Ishikawa (cell line): ENCODE measurements around the gene ACSL6.

Experiments used
- CEBPB ChIP-seq: IDR thresholded peaks from 2 replicates; pipeline ENCODE4 v1.6.1; 2012
- CREB1 ChIP-seq: IDR thresholded peaks from 2 replicates; pipeline ENCODE4 v1.6.1; 2012; ENCODE audit warnings: low read depth
- EGR1 ChIP-seq: IDR thresholded peaks from 2 replicates; pipeline ENCODE4 v1.6.1; 2012
- EP300 ChIP-seq: IDR thresholded peaks from 2 replicates; pipeline ENCODE4 v1.6.1; 2012; ENCODE audit warnings: borderline replicate concordance
- FOXM1 ChIP-seq: IDR thresholded peaks from 2 replicates; pipeline ENCODE4 v1.6.1; 2012; ENCODE audit warnings: low read depth, borderline replicate concordance
- RAD21 ChIP-seq: IDR thresholded peaks from 2 replicates; pipeline ENCODE4 v1.6.1; 2012; ENCODE audit warnings: low read depth
- REST ChIP-seq: IDR thresholded peaks from 2 replicates; pipeline ENCODE4 v1.6.1; 2012; ENCODE audit warnings: low read depth, mild to moderate bottlenecking
- TAF1 ChIP-seq: IDR thresholded peaks from 2 replicates; pipeline ENCODE4 v1.6.1; 2012; ENCODE audit warnings: low read depth, mild to moderate bottlenecking
- YY1 ChIP-seq: IDR thresholded peaks from 2 replicates; pipeline ENCODE4 v1.6.1; 2012; ENCODE audit warnings: low read depth
- TF ChIP-seq, protein P1 (sequence below): IDR thresholded peaks from 2 replicates; pipeline ENCODE4 v1.6.1; 2012

DNA sequence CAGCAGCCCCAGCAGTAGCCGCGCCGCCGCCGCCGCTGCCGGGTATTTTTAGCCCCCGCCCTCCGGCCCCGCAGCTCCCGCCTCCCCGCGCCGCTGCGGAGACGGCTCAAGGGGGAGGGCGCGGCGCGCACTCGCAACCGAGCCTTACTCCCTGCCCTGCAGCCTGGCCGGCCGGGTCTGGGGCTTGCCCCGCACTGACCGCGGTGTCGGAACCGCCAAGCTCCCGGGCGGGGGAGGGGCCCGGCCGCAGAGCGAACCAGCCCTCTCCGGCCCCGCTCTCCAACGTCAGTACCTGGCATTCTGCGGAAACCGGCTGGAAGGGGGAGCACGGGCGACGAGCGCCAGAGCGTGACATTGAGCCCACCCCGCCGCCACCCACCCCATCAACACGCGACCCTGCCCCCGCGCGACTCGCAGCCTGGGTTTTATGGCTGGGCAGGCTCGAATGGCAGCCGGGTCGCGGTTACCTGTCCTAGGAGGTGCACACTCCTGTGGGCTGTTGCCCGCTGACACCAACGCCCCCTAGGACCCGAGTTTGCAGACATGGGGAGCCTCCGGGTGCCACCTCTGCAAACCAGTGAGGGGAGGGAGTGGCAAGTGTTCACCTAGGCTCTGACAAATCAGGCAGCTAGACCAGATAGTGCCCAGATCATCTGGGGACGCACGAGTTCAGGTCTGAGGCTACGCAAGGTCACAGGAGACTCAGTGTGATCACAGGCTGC is at the start of gene ACSL6:
- TF ChIP-seq, protein P1, sequence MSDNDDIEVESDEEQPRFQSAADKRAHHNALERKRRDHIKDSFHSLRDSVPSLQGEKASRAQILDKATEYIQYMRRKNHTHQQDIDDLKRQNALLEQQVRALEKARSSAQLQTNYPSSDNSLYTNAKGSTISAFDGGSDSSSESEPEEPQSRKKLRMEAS = no peak
- TF ChIP-seq YY1 (no peak), CEBPB (no peak), CREB1 (no peak), EGR1 (no peak), EP300 (no peak), RAD21 (no peak), REST (peak; percentile 25), TAF1 (no peak), FOXM1 (no peak)
